AG09309 (cell line): ENCODE data around the gene PCCA.

ENCODE experiments used
- DNase-seq: peaks from one replicate; pipeline ENCODE4 v3.0.0-alpha.2; 2010; ENCODE audit warnings: low read depth
- H3K4me3 ChIP-seq: 2 replicates; pipeline ENCODE4 v1.5.1; 2011; ENCODE audit warnings: mild to moderate bottlenecking, low read depth, low read length, moderate library complexity; ENCODE audit not compliant: control insufficient read depth
- TF ChIP-seq, protein P1 (sequence below): IDR thresholded peaks from 2 replicates; pipeline ENCODE4 v1.5.1; 2011; ENCODE audit warnings: mild to moderate bottlenecking, low read depth, low read length, inconsistent platforms; ENCODE audit not compliant: insufficient read depth, control insufficient read depth; ENCODE audit errors: missing control alignments

The PCCA gene

DNA sequence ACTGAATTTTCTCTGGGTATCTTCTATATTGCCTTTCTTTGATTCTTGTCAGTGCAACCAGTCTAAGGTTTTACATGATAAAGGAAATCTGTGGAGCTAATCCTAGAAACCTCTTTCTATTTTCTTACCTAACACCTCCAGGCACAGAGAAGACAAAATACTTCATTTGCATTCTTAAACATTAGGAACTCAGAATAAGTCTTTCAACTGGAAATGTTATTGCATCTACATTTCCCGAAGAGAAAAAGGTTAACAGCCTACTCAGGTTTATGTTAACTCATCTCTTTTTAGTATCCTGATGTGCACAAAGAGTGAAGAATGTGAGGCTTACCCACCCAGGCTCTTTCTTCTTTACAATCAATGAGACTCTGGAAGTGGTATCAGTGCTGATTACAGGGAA lies 106.7 kb downstream of the PCCA start:
- DNase-seq: no peak
- TF ChIP-seq, protein P1, sequence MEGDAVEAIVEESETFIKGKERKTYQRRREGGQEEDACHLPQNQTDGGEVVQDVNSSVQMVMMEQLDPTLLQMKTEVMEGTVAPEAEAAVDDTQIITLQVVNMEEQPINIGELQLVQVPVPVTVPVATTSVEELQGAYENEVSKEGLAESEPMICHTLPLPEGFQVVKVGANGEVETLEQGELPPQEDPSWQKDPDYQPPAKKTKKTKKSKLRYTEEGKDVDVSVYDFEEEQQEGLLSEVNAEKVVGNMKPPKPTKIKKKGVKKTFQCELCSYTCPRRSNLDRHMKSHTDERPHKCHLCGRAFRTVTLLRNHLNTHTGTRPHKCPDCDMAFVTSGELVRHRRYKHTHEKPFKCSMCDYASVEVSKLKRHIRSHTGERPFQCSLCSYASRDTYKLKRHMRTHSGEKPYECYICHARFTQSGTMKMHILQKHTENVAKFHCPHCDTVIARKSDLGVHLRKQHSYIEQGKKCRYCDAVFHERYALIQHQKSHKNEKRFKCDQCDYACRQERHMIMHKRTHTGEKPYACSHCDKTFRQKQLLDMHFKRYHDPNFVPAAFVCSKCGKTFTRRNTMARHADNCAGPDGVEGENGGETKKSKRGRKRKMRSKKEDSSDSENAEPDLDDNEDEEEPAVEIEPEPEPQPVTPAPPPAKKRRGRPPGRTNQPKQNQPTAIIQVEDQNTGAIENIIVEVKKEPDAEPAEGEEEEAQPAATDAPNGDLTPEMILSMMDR: no peak
- no peak overlapping the region for H3K4me3 ChIP-seq

- H3K4me3 ChIP-seq: no peak overlapping the region
- TF ChIP-seq, protein P1: no peak
Observed at GRCh38 chr13:100196375-100196774, 107.5 kb downstream of the PCCA start.

DNA sequence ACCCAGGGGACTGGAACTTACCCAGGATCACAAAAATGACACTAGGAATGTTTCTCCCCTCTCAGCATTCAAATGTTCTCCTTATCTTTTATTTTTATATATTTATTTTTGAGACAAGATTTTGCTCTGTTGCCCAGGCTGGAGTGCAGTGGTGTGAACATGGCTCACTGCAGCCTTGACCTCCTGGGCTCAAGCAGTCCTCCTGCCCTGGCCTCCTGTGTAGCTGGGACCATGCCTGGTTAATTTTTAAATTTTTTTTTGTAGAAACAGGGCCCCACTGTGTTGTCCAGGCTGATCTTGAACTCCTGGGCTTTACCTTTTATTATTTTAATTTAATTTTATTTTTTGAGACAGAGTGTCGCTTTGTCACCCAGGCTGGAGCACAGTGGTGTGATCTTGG lies 108.2 kb downstream of the PCCA start:
- no peak for DNase-seq
- TF ChIP-seq, protein P1: no peak
- H3K4me3 ChIP-seq: no peak overlapping the region

More at GRCh38 chr13:100196375-100196774, 107.5 kb downstream of the PCCA start:
- DNase-seq: no peak

GRCh38 chr13:100197591-100198365 lies 108.9 kb downstream of the PCCA start:
- H3K4me3 ChIP-seq: no peak overlapping the region
- DNase-seq: no peak
- TF ChIP-seq, protein P1: no peak

DNA sequence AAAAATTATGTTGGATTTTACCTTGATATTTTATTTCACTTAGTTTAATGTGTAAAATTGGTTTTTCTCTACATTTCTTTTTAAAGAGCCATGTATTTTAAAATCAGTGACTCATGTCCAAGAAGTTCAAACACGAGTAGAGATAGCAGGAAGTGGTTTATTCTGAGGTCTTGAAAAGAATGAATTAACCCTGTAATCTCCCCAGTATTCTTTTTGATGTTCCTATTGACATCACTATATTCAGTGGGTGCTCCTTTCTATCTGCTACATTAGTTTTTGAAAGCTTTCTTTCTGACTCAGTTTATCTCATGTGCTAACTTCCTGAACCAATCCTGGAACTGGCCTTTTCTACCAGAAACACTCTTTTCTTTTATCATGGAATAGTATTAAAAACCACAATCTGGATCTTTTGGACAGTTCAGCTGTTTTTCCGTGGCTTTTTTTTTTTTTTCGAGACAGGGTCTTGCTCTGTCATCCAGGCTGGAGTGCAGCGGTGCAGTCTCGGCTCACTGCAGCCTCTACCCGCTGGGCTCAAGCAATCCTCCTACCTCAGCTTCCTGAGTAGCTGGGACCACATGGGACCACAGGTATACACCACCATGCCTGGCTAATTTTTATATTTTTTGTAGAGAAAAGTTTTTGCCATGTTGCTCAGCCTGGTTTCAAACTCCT lies 114.9 kb downstream of the PCCA start:
- DNase-seq: no peak
- TF ChIP-seq, protein P1: no peak

DNA sequence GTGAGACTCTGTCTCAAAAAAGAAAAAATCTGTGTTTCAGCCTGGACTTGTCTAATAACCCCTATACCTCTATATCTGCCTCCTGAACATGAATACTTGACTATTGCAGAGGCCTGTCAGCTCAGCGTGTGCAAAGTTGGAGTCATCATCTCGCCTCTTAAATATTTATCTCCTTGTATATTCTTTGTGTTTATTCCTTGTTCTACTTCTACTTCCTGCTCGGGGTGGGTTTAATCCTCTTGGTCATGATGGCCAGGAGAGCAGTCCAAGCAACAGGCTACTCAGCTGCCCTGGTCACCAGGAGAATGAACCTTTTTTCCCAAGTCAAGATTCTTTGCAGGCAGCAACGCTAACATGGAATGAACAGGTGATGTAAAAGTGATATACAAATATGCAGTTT lies 119.1 kb downstream of the PCCA start:
- H3K4me3 ChIP-seq: no peak overlapping the region
- TF ChIP-seq, protein P1: no peak
- no peak for DNase-seq

More for the DNA sequence above, 114.9 kb downstream of the PCCA start:
- H3K4me3 ChIP-seq: no peak overlapping the region
